ENCODE data around the gene CORO6.

GRCh38 chr17:29592850-29593551 lies 29.7 kb downstream of the CORO6 start, which contains the start of gene ANKRD13B:
- TF ChIP-seq CTCF (IDR thresholded peaks at IDR 0.05) (no peak), POLR2A (IDR thresholded peaks at IDR 0.05) (no peak), POLR2AphosphoS5 (IDR thresholded peaks at IDR 0.05) (no peak)
